Measurements from ENCODE around the gene ATP5MC2.

DNA sequence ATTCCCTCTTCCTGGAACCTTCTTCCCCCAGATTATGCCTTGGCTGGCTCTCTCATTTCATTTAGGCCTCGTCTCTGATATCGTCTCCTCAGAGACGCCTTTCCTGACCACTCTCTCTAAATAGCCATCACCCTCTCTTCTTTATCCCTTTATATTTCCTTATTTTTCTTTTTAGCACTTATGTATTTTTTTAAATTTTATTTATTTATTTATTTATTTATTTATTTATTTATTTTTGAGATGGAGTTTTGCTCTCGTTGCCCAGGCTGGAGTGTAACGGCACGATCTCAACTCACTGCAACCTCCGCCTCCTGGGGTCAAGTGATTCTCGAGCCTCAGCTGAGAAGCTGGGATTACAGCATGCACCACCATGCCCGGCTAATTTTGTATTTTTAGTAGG is 8.1 kb upstream of the ATP5MC2 start:
- no peak for TF ChIP-seq POLR2A (IDR thresholded peaks at IDR 0.05; ENCODE audit: low read depth, low read length)
- no peak for TF ChIP-seq POLR2AphosphoS5 (IDR thresholded peaks at IDR 0.05; ENCODE audit: low read depth, low read length)

Data from GM12892 (cell line).